HEK293 (cell line): ENCODE results near the gene TMIGD2.

Experiments
- CTCF ChIP-seq: fragments of 450-650 bp; formaldehyde crosslinking; IDR thresholded peaks from 2 replicates; pipeline ENCODE4 v1.5.1; 2016; ENCODE audit warnings: missing biosample characterization, missing genetic modification characterization
- HOXC10 ChIP-seq: sonication (generic); formaldehyde crosslinking; IDR thresholded peaks from 2 replicates; pipeline ENCODE4 v1.8.1; 2023; ENCODE audit warnings: mild to moderate bottlenecking, missing genetic modification reagents
- PATZ1 ChIP-seq: fragments of 450-650 bp; formaldehyde crosslinking; IDR thresholded peaks from 2 replicates; pipeline ENCODE4 v1.5.1; 2016; ENCODE audit warnings: missing biosample characterization, missing genetic modification characterization
- TCF7L2 ChIP-seq: IDR thresholded peaks from 2 replicates; pipeline ENCODE4 v1.6.1; 2011; ENCODE audit warnings: low read depth, mild to moderate bottlenecking, inconsistent platforms, low read length, moderate library complexity, borderline replicate concordance
- YY1 ChIP-seq: fragments of 450-650 bp; formaldehyde crosslinking; IDR thresholded peaks from 2 replicates; pipeline ENCODE4 v1.5.1; 2018; ENCODE audit warnings: missing biosample characterization, missing genetic modification characterization
- ZFP3 ChIP-seq: fragments of 450-650 bp; formaldehyde crosslinking; IDR thresholded peaks from 2 replicates; pipeline ENCODE4 v1.5.1; 2016; ENCODE audit warnings: low read depth, missing biosample characterization, missing genetic modification characterization
- ZNF148 ChIP-seq: fragments of 450-650 bp; formaldehyde crosslinking; IDR thresholded peaks from 2 replicates; pipeline ENCODE4 v1.5.0; 2017; ENCODE audit warnings: missing biosample characterization, missing genetic modification characterization, borderline replicate concordance
- ZNF362 ChIP-seq: fragments of 450-650 bp; formaldehyde crosslinking; IDR thresholded peaks from 2 replicates; pipeline ENCODE4 v1.5.1; 2016; ENCODE audit warnings: missing biosample characterization, missing genetic modification characterization
- ZNF544 ChIP-seq: fragments of 450-650 bp; formaldehyde crosslinking; IDR thresholded peaks from 2 replicates; pipeline ENCODE4 v1.5.0; 2017; ENCODE audit warnings: missing biosample characterization, missing genetic modification characterization

GRCh38 chr19:4342615-4343369 lies 40.6 kb upstream of the TMIGD2 start:
- peak; percentile 40; the same call in 1 of the 2 replicates for TF ChIP-seq TCF7L2
- no peak for TF ChIP-seq ZNF544 (tag by site-specific recombination)
- peak; percentile 75 for TF ChIP-seq CTCF (tag by site-specific recombination)
- TF ChIP-seq PATZ1 (tag by site-specific recombination): peak; percentile 56; the same call in 1 of the 2 replicates
- TF ChIP-seq ZNF362 (tag by site-specific recombination): no peak
- no peak for TF ChIP-seq HOXC10
- no peak for TF ChIP-seq YY1
- TF ChIP-seq ZFP3: 0 out of 2 replicates have a peak, but pooled peaks have one; percentile 15
- no peak for TF ChIP-seq ZNF148
